HAP-1 (cell line): ENCODE data around the gene DEDD2.
A peak's percentile ranks its signal among the peaks of the same experiment; 100 is the strongest.

Source experiments
- DNase-seq, 2 experiments: peaks; one replicate each; pipeline ENCODE4 v3.0.0-alpha.2; 2016 to 2020; ENCODE audit warnings: low spot score in 2 of 2
- H3K27me3 ChIP-seq: fragments of 250-450 bp; sonication (Bioruptor Pico); 2 replicates; pipeline ENCODE4 v1.5.1; 2020; ENCODE audit warnings: low read depth, mild to moderate bottlenecking, moderate library complexity
- H3K36me3 ChIP-seq: fragments of 250-450 bp; sonication (Bioruptor Pico); replicated peaks from 2 replicates; pipeline ENCODE4 v1.5.1; 2020; ENCODE audit warnings: mild to moderate bottlenecking
- H3K4me1 ChIP-seq: fragments of 250-450 bp; sonication (Bioruptor Pico); 2 replicates; pipeline ENCODE4 v1.5.1; 2020; ENCODE audit warnings: mild to moderate bottlenecking
- H3K4me3 ChIP-seq: fragments of 250-450 bp; sonication (Bioruptor Pico); 2 replicates; pipeline ENCODE4 v1.5.1; 2020; ENCODE audit warnings: mild to moderate bottlenecking, moderate library complexity
- H3K9me3 ChIP-seq: fragments of 250-450 bp; sonication (Bioruptor Pico); 2 replicates; pipeline ENCODE4 v1.5.1; 2020; ENCODE audit warnings: mild to moderate bottlenecking, moderate library complexity
- in situ Hi-C: fragments of 300-500 bp; cut with MboI; formaldehyde crosslinking; loops from 3 replicates; pipeline ENCODE4 v1.14.3; 2020; ENCODE audit warnings: low sequenced_read_pairs, inconsistent platforms, mixed read lengths

The DEDD2 gene

GRCh38 chr19:42189133-42189532 is 28.3 kb downstream of the DEDD2 start:
- Histone ChIP-seq H3K9me3 (no peaks in the 10 kb centered on the region), H3K27me3 (peaks cover 7% of the 10 kb centered on the region), H3K36me3 (no peaks in the 10 kb centered on the region), H3K4me1 (no peaks in the 10 kb centered on the region), H3K4me3 (no peak overlapping the region)
- in situ Hi-C loops, result no loop called here
- DNase-seq, result no peak

- in situ Hi-C loops, result no loop called here
These were observed 28.8 kb downstream of the DEDD2 start for GRCh38 chr19:42188665-42189064.

GRCh38 chr19:42185277-42185676 is 32.2 kb downstream of the DEDD2 start:
- Histone ChIP-seq H3K27me3 (peaks cover 12% of the 10 kb centered on the region; the same call in 1 of the 2 replicates), H3K9me3 (no peaks in the 10 kb centered on the region), H3K4me3 (no peak overlapping the region), H3K4me1 (no peaks in the 10 kb centered on the region), H3K36me3 (no peaks in the 10 kb centered on the region)
- in situ Hi-C loops, result no loop called here
- no peak for DNase-seq

More at GRCh38 chr19:42188665-42189064, 28.8 kb downstream of the DEDD2 start:
- Histone ChIP-seq H3K9me3 (no peaks in the 10 kb centered on the region), H3K4me1 (no peaks in the 10 kb centered on the region), H3K4me3 (no peak overlapping the region), H3K27me3 (peaks cover 7% of the 10 kb centered on the region), H3K36me3 (no peaks in the 10 kb centered on the region)
- no peak for DNase-seq

- H3K4me1 ChIP-seq, result no peaks in the 10 kb centered on the region
- H3K9me3 ChIP-seq, result no peaks in the 10 kb centered on the region
- H3K27me3 ChIP-seq, result peaks cover 20% of the 10 kb centered on the region
- no peaks in the 10 kb centered on the region for H3K36me3 ChIP-seq
- no peak overlapping the region for H3K4me3 ChIP-seq
- in situ Hi-C loops, result no loop called here
- DNase-seq, result peak; percentile 63 to 88
These were observed 33.0 kb downstream of the DEDD2 start for GRCh38 chr19:42184401-42184861.

- no peak overlapping the region for H3K4me3 ChIP-seq
- DNase-seq, result peak in 1 of 2 experiments; percentile 46
- peaks cover 60% of the 10 kb centered on the region for H3K27me3 ChIP-seq
- no peaks in the 10 kb centered on the region for H3K36me3 ChIP-seq
- in situ Hi-C loops, result no loop called here
- H3K4me1 ChIP-seq, result peaks cover 2% of the 10 kb centered on the region; the same call in 1 of the 2 replicates
- no peaks in the 10 kb centered on the region for H3K9me3 ChIP-seq
These were observed 38.4 kb downstream of the DEDD2 start for GRCh38 chr19:42178791-42179674.

- no peak overlapping the region for H3K4me3 ChIP-seq
- H3K27me3 ChIP-seq, result peaks cover 60% of the 10 kb centered on the region
- peaks cover 2% of the 10 kb centered on the region; the same call in 1 of the 2 replicates for H3K4me1 ChIP-seq
- in situ Hi-C loops, result no loop called here
- no peaks in the 10 kb centered on the region for H3K36me3 ChIP-seq
- H3K9me3 ChIP-seq, result no peaks in the 10 kb centered on the region
- no peak for DNase-seq
These were observed 39.8 kb downstream of the DEDD2 start for GRCh38 chr19:42177686-42178019.

- H3K36me3 ChIP-seq, result no peaks in the 10 kb centered on the region
- peaks cover 57% of the 10 kb centered on the region for H3K27me3 ChIP-seq
- in situ Hi-C loops, result no loop called here
- peaks cover 2% of the 10 kb centered on the region; the same call in 1 of the 2 replicates for H3K4me1 ChIP-seq
- H3K9me3 ChIP-seq, result no peaks in the 10 kb centered on the region
- peak; percentile 79 to 88 for DNase-seq
- peak overlapping the region; percentile 14 for H3K4me3 ChIP-seq
These were observed 40.3 kb downstream of the DEDD2 start for GRCh38 chr19:42176990-42177685.

GRCh38 chr19:42176649-42176989 is 40.9 kb downstream of the DEDD2 start:
- H3K4me1 ChIP-seq, result peaks cover 2% of the 10 kb centered on the region; the same call in 1 of the 2 replicates
- in situ Hi-C loops, result no loop called here
- H3K9me3 ChIP-seq, result no peaks in the 10 kb centered on the region
- H3K27me3 ChIP-seq, result peaks cover 56% of the 10 kb centered on the region
- DNase-seq, result no peak
- H3K4me3 ChIP-seq, result peak overlapping the region; percentile 27
- no peaks in the 10 kb centered on the region for H3K36me3 ChIP-seq

GRCh38 chr19:42175952-42176648 is 41.4 kb downstream of the DEDD2 start:
- H3K4me3 ChIP-seq, result peak overlapping the region; percentile 27
- peaks cover 2% of the 10 kb centered on the region; the same call in 1 of the 2 replicates for H3K4me1 ChIP-seq
- H3K27me3 ChIP-seq, result peaks cover 50% of the 10 kb centered on the region
- peak; percentile 37 to 58 for DNase-seq
- in situ Hi-C loops, result no loop called here
- H3K36me3 ChIP-seq, result no peaks in the 10 kb centered on the region
- H3K9me3 ChIP-seq, result no peaks in the 10 kb centered on the region

- no peak overlapping the region for H3K4me3 ChIP-seq
- in situ Hi-C loops, result no loop called here
- H3K27me3 ChIP-seq, result peaks cover 47% of the 10 kb centered on the region
- peaks cover 2% of the 10 kb centered on the region; the same call in 1 of the 2 replicates for H3K4me1 ChIP-seq
- no peak for DNase-seq
- H3K9me3 ChIP-seq, result no peaks in the 10 kb centered on the region
- no peaks in the 10 kb centered on the region for H3K36me3 ChIP-seq
These were observed 42.3 kb downstream of the DEDD2 start for GRCh38 chr19:42174958-42175734.

GRCh38 chr19:42174188-42174587 is 43.3 kb downstream of the DEDD2 start:
- Histone ChIP-seq H3K4me1 (peaks cover 2% of the 10 kb centered on the region; the same call in 1 of the 2 replicates), H3K36me3 (no peaks in the 10 kb centered on the region), H3K9me3 (no peaks in the 10 kb centered on the region), H3K4me3 (no peak overlapping the region), H3K27me3 (peaks cover 37% of the 10 kb centered on the region)
- in situ Hi-C loops, result no loop called here
- DNase-seq, result no peak

GRCh38 chr19:42173695-42174094 is 43.8 kb downstream of the DEDD2 start:
- H3K4me1 ChIP-seq, result peaks cover 2% of the 10 kb centered on the region; the same call in 1 of the 2 replicates
- in situ Hi-C loops, result no loop called here
- no peaks in the 10 kb centered on the region for H3K36me3 ChIP-seq
- peaks cover 32% of the 10 kb centered on the region for H3K27me3 ChIP-seq
- H3K9me3 ChIP-seq, result no peaks in the 10 kb centered on the region
- no peak overlapping the region for H3K4me3 ChIP-seq
- no peak for DNase-seq

- DNase-seq, result no peak
- Histone ChIP-seq H3K9me3 (no peaks in the 10 kb centered on the region), H3K27me3 (peaks cover 18% of the 10 kb centered on the region), H3K4me3 (no peak overlapping the region), H3K36me3 (no peaks in the 10 kb centered on the region), H3K4me1 (no peaks in the 10 kb centered on the region; the same call in 1 of the 2 replicates)
- in situ Hi-C loops, result no loop called here
These were observed 45.2 kb downstream of the DEDD2 start for GRCh38 chr19:42172261-42172660.
